ENCODE results near the gene SUN5.

The SUN5 gene

GRCh38 chr20:33014336-33015113, 10.3 kb upstream of the SUN5 start:
- no peak for DNase-seq

- DNase-seq, result no peak
Observed at GRCh38 chr20:33013701-33014326, 9.6 kb upstream of the SUN5 start.

GRCh38 chr20:33012327-33013189, 8.3 kb upstream of the SUN5 start:
- no peak for DNase-seq

GRCh38 chr20:33010674-33011449, 6.6 kb upstream of the SUN5 start:
- DNase-seq, result no peak

GRCh38 chr20:33010133-33010504, 5.9 kb upstream of the SUN5 start:
- no peak for DNase-seq

GRCh38 chr20:33009214-33010132, 5.2 kb upstream of the SUN5 start:
- peak in 1 of 58 donors; percentile 15 for DNase-seq

- no peak for DNase-seq
Observed at GRCh38 chr20:33008336-33009213, 4.3 kb upstream of the SUN5 start.

- no peak for DNase-seq
Observed at GRCh38 chr20:33007376-33008335, 3.4 kb upstream of the SUN5 start, which contains the start of gene BPIFB2. TSS of gene BPIFB2 (plus strand) at chr20:33007704. CDS start at chr20:33008575, 871 bp downstream.

GRCh38 chr20:33006776-33007375, 2.6 kb upstream of the SUN5 start:
- no peak for DNase-seq

- no peak for DNase-seq
Observed at GRCh38 chr20:33005908-33006775, 1.9 kb upstream of the SUN5 start.

- DNase-seq, result no peak
Observed at GRCh38 chr20:33005132-33005566, 916 bp upstream of the SUN5 start.

- no peak for DNase-seq
Observed at GRCh38 chr20:33002087-33002808, 2.0 kb downstream of the SUN5 start.

- no peak for DNase-seq
Observed at GRCh38 chr20:33000802-33001466, 3.3 kb downstream of the SUN5 start.

GRCh38 chr20:32999603-33000250, 4.5 kb downstream of the SUN5 start:
- no peak for DNase-seq

Data from anterior cingulate cortex (tissue), 58 donors.